Ovary (tissue), 3 donors: ENCODE results near the gene ARMC8.

ENCODE experiments used
- POLR2A ChIP-seq: fragments of 450-650 bp; IDR thresholded peaks from one replicate; pipeline ENCODE4 v1.6.1; 2017; ENCODE audit warnings: antibody characterized with exemption, mild to moderate bottlenecking, moderate library complexity
- TF ChIP-seq, protein P1 (sequence below), 3 donors: fragments of 450-650 bp in 2 of 3; fragments of 200-600 bp in 1 of 3; IDR thresholded peaks; one replicate each; pipeline versions ENCODE4 v1.5.1 to v1.8.0; 2016 to 2022; ENCODE audit warnings: antibody characterized with exemption in 3 of 3, mild to moderate bottlenecking in 1 of 3
- donor health status: DM: no; HTN: no; CAD: no.

- TF ChIP-seq, protein P1, sequence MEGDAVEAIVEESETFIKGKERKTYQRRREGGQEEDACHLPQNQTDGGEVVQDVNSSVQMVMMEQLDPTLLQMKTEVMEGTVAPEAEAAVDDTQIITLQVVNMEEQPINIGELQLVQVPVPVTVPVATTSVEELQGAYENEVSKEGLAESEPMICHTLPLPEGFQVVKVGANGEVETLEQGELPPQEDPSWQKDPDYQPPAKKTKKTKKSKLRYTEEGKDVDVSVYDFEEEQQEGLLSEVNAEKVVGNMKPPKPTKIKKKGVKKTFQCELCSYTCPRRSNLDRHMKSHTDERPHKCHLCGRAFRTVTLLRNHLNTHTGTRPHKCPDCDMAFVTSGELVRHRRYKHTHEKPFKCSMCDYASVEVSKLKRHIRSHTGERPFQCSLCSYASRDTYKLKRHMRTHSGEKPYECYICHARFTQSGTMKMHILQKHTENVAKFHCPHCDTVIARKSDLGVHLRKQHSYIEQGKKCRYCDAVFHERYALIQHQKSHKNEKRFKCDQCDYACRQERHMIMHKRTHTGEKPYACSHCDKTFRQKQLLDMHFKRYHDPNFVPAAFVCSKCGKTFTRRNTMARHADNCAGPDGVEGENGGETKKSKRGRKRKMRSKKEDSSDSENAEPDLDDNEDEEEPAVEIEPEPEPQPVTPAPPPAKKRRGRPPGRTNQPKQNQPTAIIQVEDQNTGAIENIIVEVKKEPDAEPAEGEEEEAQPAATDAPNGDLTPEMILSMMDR (IDR thresholded peaks at IDR 0.05), result no peak
- no peak for TF ChIP-seq POLR2A
Measured at GRCh38 chr3:138220242-138220641, 33.1 kb downstream of the ARMC8 start.
